Testis (tissue), 3 donors: ENCODE results near the gene LSM3. TPM values are rescaled to one million over a fixed set of nuclear protein-coding genes. Genes with fewer than 3 reads are reported as not detected.

Experiments
- DNase-seq: peaks from one replicate; pipeline ENCODE4 v3.0.0-alpha.2; 2019
- H3K27ac ChIP-seq, 2 donors: fragments of 200-600 bp; sonication (generic); one replicate each; pipeline ENCODE4 v1.5.1; 2019
- H3K27me3 ChIP-seq: fragments of 200-600 bp; sonication (generic); one replicate; pipeline ENCODE4 v1.5.1; 2019
- H3K36me3 ChIP-seq: fragments of 200-600 bp; sonication (generic); one replicate; pipeline ENCODE4 v1.5.1; 2017; ENCODE audit warnings: low read depth; ENCODE audit errors: missing control alignments
- H3K4me1 ChIP-seq: fragments of 200-600 bp; sonication (generic); one replicate; pipeline ENCODE4 v1.5.1; 2019
- H3K4me3 ChIP-seq, 2 donors: fragments of 200-600 bp; sonication (generic); one replicate each; pipeline ENCODE4 v1.5.1; 2017 to 2019
- H3K9me3 ChIP-seq: fragments of 200-600 bp; sonication (generic); one replicate; pipeline ENCODE4 v1.5.1; 2017
- POLR2A ChIP-seq: fragments of 450-650 bp; IDR thresholded peaks from one replicate; pipeline ENCODE4 v1.6.1; 2017; ENCODE audit warnings: antibody characterized with exemption, mild to moderate bottlenecking, moderate library complexity
- WGBS, 2 donors: methylation state at CpG; one replicate each; pipeline ENCODE4 v1.1.5; 2018; 5-methylcytosine and 5-hydroxymethylcytosine counted together
- intact Hi-C: fragments of 100-400 bp; cut with DNase I; formaldehyde crosslinking; loops from one replicate; pipeline ENCODE4 v1.15.1; 2023; ENCODE audit warnings: low total_unique reads
- polyA plus RNA-seq: library from polyadenylated mRNA; stranded (reverse); fragments of 350-450 nt; fragmentation: Illumina TruSeq; extraction: RNeasy Lipid Tissue Mini Kit (QIAGEN cat#74804); gene quantifications from one replicate; pipeline ENCODE4 v1.2.3, GENCODE V29; 2014; ENCODE audit warnings: low read depth, low replicate concordance; ENCODE audit not compliant: insufficient read depth
- total RNA-seq, 2 donors: library from RNA; depleted of rRNA; stranded (reverse); fragments of >200 nt; gene quantifications; one replicate each; pipeline ENCODE4 v1.2.3, GENCODE V29; 2016
- TF ChIP-seq, protein P1 (sequence below), 3 experiments: fragments of 450-650 bp in 2 of 3; fragments of 200-600 bp in 1 of 3; sonication (generic) in 1 of 3; IDR thresholded peaks; one replicate each; pipeline ENCODE4 v1.5.1; 2016 to 2019; ENCODE audit warnings: antibody characterized with exemption in 3 of 3, mild to moderate bottlenecking in 2 of 3, moderate library complexity in 1 of 3

LSM3 gene
- total and polyA plus RNA-seq, 3 donors from 2014 or later: 13.6 to 21.2 (median 14.9) TPM

- TF ChIP-seq, protein P1, sequence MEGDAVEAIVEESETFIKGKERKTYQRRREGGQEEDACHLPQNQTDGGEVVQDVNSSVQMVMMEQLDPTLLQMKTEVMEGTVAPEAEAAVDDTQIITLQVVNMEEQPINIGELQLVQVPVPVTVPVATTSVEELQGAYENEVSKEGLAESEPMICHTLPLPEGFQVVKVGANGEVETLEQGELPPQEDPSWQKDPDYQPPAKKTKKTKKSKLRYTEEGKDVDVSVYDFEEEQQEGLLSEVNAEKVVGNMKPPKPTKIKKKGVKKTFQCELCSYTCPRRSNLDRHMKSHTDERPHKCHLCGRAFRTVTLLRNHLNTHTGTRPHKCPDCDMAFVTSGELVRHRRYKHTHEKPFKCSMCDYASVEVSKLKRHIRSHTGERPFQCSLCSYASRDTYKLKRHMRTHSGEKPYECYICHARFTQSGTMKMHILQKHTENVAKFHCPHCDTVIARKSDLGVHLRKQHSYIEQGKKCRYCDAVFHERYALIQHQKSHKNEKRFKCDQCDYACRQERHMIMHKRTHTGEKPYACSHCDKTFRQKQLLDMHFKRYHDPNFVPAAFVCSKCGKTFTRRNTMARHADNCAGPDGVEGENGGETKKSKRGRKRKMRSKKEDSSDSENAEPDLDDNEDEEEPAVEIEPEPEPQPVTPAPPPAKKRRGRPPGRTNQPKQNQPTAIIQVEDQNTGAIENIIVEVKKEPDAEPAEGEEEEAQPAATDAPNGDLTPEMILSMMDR (IDR thresholded peaks at IDR 0.05): no peak
- no peak for TF ChIP-seq POLR2A
- intact Hi-C loops: loop anchor here (10.0 kb wide), 1 partner anchor 265 kb away; no protein-coding TSS in a partner anchor
- Histone ChIP-seq H3K36me3 (no peaks in the 10 kb centered on the region), H3K4me3 (no peak overlapping the region), H3K4me1 (peaks cover 23% of the 10 kb centered on the region), H3K27ac (no peak overlapping the region), H3K9me3 (no peaks in the 10 kb centered on the region), H3K27me3 (no peaks in the 10 kb centered on the region)
- 72 to 97% methylated on average over 4 of the region's 4 CpGs for WGBS, 2 donors
- no peak for DNase-seq
Observed at GRCh38 chr3:14199641-14200040, 21.0 kb downstream of the LSM3 start.

GRCh38 chr3:14200276-14200675, 21.7 kb downstream of the LSM3 start:
- Histone ChIP-seq H3K4me3 (no peak overlapping the region), H3K36me3 (no peaks in the 10 kb centered on the region), H3K27ac (no peak overlapping the region), H3K27me3 (no peaks in the 10 kb centered on the region), H3K9me3 (no peaks in the 10 kb centered on the region), H3K4me1 (peaks cover 28% of the 10 kb centered on the region)
- no peak for TF ChIP-seq POLR2A
- TF ChIP-seq, protein P1 (IDR thresholded peaks at IDR 0.05): no peak
- intact Hi-C loops: loop anchor here (10.0 kb wide), 1 partner anchor 265 kb away; no protein-coding TSS in a partner anchor
- 81 to 85% methylated on average over 4 of the region's 4 CpGs for WGBS, 2 donors
- no peak for DNase-seq

GRCh38 chr3:14200841-14201240, 22.2 kb downstream of the LSM3 start:
- H3K9me3 ChIP-seq: no peaks in the 10 kb centered on the region
- no peaks in the 10 kb centered on the region for H3K27me3 ChIP-seq
- no peak for DNase-seq
- intact Hi-C loops: loop anchor here (10.0 kb wide), 1 partner anchor 264 kb away; no protein-coding TSS in a partner anchor
- H3K4me3 ChIP-seq: no peak overlapping the region
- TF ChIP-seq POLR2A: no peak
- TF ChIP-seq, protein P1 (IDR thresholded peaks at IDR 0.05): no peak
- H3K4me1 ChIP-seq: peaks cover 28% of the 10 kb centered on the region
- H3K36me3 ChIP-seq: no peaks in the 10 kb centered on the region
- 96% methylated on average over 4 of the region's 4 CpGs for WGBS, 2 donors
- H3K27ac ChIP-seq: no peak overlapping the region

DNA sequence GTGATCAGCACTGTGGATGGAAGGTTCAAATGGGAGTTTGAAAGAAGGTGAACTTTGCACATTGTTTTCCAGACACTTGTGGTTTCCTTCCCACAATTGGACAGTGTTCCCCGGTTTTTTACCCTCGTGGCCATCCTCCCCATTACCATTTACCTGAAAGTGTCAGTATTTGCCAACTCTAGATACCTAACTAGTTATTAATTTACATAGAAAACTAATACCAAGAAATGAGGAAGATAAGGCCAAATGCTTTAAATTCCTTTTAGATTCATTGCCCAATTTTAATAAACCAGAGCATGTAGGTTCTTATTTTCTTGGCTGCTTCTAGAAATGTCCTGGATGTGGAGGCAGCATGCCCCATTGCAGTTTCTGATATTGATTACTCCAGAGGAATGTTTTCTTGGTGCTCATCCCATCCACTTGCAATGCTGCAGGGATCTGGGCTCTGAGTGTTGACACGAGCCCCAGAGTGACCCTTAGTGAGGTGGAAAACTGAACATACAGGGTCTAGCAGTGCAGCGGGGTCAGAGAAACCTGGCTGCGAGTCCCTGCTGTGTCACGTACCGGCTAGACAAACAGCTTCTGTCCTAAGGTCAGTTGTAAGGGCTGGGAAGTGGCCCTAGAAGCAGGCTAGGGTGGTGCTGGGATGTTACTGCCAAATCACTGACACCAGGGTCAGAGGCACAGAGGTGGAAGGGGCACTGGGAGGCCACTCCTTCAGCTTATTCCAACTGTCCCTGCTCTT, 23.5 kb downstream of the LSM3 start:
- Histone ChIP-seq H3K36me3 (no peaks in the 10 kb centered on the region), H3K9me3 (no peaks in the 10 kb centered on the region), H3K4me1 (peaks cover 28% of the 10 kb centered on the region), H3K4me3 (no peak overlapping the region), H3K27me3 (no peaks in the 10 kb centered on the region), H3K27ac (no peak overlapping the region)
- intact Hi-C loops: loop anchor here (10.0 kb wide), 1 partner anchor 263 kb away; no protein-coding TSS in a partner anchor
- TF ChIP-seq, protein P1 (IDR thresholded peaks at IDR 0.05): no peak
- no peak for TF ChIP-seq POLR2A
- no peak for DNase-seq
- WGBS, 2 donors: 57 to 75% methylated on average over 7 of the region's 7 CpGs
